ENCODE measurements around the gene RAB34.
A peak's percentile ranks its signal among the peaks of the same experiment; 100 is the strongest.
"Not testable (repeated sequence)": the region's sequence is repeated elsewhere in the genome, so short reads cannot be mapped to it uniquely, and the experiment has no call there.

Gene RAB34

DNA sequence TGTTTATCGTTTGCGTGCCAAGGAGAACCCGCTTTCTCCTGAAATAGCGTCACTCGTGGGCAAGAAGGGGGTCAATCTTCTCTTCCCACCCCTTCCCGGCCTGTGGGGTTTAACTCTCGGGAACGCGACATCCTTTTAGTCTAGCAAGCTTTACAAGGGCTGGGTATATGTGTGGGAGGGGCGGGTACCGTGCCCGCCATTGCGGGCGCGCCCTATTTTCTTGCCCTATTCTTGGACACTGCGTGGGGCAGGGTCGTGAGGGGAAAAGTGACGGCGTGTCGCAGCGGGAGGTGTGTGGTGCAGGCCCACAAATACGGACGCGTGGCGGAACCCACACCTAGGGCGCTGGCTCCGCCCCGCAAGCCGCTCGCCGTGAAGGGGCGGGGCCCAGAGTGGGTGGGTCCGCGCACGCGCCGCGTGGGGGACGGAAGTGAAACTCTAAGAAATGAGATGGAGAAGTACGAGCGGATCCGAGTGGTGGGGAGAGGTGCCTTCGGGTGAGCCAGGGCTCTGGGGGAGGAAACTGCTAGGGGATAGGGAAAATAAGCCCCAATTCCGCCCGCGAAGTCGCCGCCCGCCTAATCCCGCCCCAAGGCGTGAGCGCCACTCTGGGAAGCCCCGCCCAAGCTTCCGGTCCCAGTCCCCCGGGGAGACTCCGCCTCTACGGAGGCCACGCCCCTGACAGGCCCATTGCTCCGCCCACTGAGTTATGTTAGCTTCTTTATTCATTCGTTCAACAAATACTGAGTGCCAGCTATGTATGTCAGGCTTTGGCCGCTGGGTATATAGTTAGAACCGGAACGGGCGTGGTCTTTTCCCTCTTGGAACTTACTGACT is 10.9 kb upstream of the RAB34 start, which contains the start of gene NEK8:
TSS of gene NEK8 (plus strand) at position 425 of the 837 bp plus-strand sequence. CDS start at position 451, 26 bp downstream.
- DNase-seq (ENCODE audit: low read depth in 1 of 2, low spot score in 1 of 2): peak; percentile 98

DNA sequence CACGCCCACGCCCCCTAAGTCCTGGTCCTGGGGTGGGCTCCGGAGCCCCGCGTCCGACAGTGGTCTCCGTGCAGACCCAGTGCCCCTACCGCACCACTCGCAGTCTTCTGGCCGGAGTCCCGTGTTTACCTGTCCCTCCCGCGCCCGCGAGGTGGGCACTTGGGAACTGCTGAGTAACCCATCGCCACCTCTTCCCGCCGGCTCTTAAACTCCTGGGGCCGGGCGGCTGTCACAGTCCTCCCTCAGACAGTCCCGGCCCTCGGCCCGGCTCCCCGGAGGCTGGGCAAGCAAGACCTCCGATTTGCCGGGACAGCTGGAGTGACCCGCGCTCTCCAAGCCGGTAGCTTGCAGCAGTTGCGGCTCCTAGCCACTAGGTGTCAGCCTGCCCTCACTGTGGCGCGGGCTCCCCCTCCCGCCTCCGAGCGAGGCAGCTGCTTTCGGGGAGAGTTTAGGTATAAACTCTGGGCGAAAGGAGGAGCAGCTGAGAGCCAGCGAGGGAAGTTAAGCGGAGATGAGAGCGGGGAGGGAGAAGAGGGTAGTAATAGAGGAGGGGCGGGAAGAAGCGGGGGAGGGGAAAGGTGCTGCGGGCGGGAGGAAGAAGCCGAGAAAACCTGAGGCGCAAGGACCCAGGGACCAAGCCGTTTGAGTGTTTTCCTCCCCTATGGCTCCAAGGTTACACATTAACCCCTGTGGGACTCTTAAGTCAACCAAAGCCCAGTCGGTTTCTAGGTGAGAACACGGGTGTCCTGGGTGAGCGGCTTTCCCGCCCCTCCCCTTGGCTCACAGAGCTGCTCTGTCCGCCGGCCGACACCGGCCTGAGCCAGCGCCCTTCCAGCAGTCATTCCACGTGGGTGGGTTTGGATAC is 9.2 kb upstream of the RAB34 start:
- DNase-seq (ENCODE audit: low read depth in 1 of 2, low spot score in 1 of 2): peak; percentile 81 to 88

DNA sequence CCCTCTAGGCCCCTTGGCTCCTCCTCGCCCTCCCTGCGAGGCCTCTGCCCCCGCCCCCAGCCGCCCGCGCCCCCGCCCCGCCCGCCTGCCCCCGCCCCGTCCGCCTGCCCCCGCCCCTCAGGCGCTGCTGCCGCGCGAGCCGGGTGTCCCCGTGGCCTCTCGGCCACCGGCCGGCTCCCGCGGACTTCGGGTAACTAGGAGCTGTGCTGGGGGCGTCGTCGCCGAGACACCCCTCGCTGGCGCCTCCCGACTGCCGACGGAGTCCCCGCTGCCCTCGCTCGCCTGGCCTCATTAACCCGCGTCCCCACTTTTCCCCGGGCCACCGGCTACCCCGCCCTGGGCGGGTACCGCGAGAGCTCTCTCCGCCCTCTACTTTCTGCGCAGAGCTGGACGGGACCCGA is 8.6 kb upstream of the RAB34 start, which contains the start of gene TLCD1:
TSS of gene TLCD1 (minus strand) at position 8 of the 401 bp plus-strand sequence. CDS start 136 bp downstream, outside the sequence.
- peak; percentile 44 to 57 for DNase-seq (ENCODE audit: low read depth in 1 of 2, low spot score in 1 of 2)

DNA sequence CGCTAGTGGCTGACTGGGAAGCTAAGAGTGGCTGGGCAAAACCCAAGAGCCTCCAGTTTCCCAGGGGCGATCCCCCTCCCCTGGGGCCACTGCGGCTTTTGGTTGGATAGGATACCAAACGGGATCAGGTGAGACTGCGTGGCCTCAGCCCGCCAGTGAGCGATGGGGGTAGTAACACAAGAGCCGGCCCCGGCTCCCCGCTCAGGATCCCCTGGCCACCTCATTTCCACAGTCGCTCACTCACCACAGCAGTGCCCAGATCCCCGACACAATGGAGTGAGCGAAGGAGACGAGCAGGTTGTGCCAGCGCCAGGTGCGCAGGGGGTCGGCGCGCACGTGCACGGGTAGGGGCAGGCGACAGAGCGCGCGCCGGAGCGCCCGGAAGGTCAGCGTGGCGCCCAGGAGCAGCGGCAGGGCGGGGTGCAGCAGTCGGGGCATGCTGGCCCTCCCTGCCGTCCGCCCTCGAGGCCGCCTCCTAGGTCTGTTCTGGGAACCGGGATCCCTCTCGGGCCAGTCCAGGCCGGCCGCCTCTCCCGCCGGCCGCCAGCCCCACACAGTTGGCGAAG is 8.1 kb upstream of the RAB34 start:
- peak in 1 of 2 donors; percentile 40 for DNase-seq (ENCODE audit: low read depth in 1 of 2, low spot score in 1 of 2)

DNA sequence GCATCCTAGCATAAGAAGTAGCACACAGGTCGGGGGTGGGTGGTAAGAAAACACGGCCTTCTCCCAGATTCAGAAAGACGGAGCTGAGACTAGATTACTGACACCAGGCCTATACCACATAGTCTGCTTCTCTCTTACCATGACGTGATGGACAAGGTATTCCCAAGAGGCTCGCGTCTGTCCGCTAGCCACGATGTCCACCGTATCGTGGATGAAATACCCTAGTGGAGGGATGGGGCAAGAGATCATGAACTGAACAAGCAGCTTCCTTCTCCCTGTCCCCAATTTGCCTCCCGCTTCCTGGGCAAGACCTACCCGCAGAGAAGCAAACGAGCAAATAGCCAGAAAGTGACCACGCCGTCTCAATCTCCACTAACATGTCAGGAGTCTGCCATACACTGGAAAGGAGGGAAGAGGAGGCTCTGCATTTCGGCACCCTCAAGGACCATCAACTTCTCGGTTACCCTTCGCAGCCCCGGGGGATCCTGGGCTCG is 7.5 kb upstream of the RAB34 start:
- DNase-seq (ENCODE audit: low read depth in 1 of 2, low spot score in 1 of 2): no peak

DNA sequence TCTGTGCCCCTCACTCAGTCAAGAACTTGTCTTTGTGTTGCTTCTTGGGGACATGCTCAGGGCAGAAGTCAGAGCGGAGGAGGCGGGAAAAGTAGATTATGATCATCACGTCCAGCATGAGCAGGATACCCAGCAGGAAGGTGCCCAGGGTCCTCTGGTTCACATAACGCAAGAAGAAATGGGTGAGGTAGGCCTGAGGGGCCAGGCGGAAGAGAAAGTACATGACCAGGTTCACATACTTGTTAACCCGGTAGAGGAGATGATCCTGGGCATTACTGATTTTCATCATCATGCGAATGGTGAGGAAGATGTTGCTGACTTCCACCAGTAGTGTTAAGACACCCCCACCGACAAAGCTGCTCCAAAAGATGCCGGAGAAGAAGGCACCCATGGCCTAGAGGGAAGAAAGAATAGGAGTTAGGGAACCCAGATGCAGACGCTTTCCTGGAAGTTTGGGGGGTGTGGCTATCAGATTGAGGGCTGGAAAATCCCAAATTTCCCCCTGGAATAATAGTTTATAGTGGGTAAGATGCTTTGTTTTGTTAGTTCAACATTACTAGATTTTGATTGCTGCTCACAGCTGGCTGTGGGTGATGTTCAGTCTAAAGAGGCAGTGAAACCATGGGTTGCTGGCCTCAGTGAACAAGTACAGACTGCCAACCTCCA is 7.0 kb upstream of the RAB34 start:
- no peak for DNase-seq (ENCODE audit: low read depth in 1 of 2, low spot score in 1 of 2)

DNA sequence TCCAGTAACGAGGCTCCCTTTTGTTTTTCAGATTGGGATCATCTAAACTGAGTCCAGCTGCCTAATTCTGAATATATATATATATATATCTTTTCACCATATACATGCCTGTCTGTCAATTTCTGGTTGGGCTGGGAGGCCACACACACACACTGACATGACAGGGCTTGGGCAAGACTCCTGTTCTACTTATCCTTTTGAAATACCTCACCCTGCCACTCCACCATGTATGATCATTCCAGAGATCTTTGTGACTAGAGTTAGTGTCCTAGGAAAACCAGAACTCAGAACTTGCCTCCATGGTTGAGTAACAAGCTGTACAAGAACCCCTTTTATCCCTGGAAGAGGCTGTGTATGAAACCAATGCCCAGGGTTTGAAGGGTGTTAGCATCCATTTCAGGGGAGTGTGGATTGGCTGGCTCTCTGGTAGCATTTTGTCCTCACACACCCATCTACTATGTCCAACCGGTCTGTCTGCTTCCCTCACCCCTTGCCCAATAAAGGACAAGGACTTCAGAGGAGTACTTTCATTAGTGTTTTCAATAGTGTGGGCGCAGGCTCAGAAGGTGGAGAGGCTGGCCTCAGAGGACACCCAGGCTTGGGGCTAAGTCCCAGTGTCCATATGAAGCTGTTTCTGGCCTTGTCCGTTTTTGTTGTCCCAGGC is 6.3 kb upstream of the RAB34 start:
- not testable (repeated sequence) for DNase-seq (ENCODE audit: low read depth in 1 of 2, low spot score in 1 of 2)

DNA sequence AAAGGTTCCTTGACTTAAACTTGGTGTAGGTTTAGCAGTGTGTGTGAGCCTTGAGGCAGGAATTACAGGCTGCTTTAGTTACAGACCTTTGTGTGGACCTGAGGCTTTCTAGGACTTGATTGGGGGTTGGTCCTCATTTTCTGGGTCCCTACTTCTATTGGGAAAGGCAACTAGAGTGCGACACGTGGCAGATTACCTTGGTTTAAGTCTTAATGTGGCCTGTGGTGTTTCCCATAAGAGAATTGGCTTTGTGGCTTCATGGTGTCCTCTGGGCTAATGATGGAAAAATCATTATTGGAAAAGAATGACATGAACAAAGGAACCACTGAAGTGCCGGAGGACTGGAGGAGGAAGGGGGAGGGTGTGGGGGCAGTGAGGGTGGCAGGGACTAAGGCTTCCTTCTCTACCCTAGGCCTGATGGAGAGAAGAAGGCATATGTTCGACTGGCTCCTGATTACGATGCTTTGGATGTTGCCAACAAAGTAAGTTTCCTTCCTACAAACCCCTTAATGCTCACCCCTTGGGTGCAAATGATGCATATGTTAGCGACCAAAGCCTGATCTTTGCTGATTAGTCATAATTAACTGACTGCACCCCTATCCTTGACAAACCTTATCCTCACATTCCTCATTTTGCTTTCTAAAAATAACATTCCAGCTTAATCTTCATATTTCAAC is 5.6 kb upstream of the RAB34 start:
- no peak for DNase-seq (ENCODE audit: low read depth in 1 of 2, low spot score in 1 of 2)

DNA sequence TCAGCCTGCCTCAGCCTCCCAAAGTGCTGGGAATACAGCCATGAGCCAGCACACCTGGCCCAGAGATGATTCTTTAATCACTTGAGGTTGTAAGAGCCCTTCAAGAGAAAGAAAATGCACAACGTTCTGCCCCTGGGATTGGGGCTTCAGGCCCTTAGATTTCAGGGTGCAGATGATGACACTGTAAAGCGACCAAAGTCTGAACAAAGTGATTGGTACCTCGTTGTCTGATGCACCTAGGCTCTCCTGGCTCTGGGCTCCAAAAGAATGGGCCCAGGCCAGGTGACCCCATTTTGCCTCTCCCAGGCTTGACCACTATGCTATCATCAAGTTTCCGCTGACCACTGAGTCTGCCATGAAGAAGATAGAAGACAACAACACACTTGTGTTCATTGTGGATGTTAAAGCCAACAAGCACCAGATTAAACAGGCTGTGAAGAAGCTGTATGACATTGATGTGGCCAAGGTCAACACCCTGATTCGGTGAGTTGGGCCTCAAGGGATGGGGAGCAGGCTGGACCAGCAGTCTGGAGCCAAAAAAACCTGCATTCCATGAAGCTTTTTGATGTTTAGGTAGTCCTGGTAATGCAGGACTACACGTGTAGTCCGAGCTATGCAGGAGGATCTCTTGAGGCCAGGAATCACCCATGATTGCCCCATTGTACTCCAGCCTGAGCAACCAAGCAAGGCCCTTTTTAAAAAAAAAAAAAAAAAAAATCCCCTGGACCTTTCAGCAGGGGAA is 4.9 kb upstream of the RAB34 start:
- DNase-seq (ENCODE audit: low read depth in 1 of 2, low spot score in 1 of 2): no peak

DNA sequence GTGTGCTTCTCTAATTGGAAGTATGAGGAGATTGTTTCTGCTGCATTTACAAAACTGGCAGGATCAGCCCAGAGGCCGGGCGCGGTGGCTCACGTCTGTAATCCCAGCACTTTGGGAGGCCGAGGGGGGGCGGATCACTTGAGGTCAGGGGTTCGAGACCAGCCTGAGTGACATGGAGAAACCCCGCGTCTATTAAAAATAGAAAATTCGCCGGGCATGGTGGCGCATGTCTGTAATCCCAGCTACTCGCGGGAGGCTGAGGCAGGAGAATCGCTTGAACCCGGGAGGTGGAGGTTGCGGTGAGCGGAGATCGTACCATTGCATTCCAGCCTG is 3.3 kb upstream of the RAB34 start:
- DNase-seq (ENCODE audit: low read depth in 1 of 2, low spot score in 1 of 2): not testable (repeated sequence)

DNA sequence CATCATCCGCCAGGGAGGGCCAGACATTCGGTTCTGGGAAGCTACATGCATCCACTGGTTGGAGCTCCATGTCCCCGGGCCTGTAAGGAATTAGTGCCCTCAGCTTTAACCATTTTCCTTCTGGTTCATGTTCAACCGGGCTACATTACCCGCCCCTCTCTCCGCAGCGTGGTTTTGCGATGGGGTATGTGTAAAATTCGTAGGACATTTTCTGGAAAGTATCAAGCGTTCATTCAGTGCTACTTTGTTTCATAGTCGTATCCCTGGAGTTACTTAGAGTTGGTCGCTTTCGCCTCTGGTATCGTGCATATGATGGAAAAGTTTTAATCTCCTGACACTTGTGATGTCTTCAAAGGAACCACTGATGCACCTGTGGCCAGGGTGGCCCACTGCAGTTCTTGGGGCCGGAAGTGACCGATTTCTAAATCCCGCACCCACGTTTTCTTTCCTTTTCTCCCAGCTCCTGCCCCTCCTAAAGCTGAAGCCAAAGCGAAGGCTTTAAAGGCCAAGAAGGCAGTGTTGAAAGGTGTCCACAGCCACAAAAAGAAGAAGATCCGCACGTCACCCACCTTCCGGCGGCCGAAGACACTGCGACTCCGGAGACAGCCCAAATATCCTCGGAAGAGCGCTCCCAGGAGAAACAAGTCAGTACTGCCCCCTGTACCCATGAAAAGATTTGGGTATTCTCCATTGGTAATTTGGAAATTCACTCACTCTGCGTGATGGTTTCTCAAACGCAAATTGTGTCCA is 2.8 kb upstream of the RAB34 start:
- DNase-seq (ENCODE audit: low read depth in 1 of 2, low spot score in 1 of 2): no peak

DNA sequence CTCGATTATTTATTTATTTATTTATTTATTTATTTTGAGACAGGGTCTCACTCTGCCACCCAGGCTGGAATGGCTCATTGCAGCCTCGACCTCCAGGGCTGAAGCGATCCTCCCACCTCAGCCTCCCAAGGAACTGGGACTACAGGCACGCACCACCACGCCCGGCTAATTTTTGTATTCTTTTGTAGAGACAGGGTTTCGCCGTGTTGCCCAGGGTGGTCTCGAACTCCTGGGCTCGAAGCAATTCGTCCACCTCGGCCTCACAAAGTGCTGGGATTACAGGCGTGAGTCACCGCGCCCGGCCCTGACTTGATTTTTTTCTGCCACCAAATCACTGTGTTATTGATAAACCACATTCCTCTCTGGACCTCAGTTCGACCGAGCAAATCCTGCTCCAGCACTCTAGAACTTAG is 1.4 kb upstream of the RAB34 start:
- no peak for DNase-seq (ENCODE audit: low read depth in 1 of 2, low spot score in 1 of 2)

DNA sequence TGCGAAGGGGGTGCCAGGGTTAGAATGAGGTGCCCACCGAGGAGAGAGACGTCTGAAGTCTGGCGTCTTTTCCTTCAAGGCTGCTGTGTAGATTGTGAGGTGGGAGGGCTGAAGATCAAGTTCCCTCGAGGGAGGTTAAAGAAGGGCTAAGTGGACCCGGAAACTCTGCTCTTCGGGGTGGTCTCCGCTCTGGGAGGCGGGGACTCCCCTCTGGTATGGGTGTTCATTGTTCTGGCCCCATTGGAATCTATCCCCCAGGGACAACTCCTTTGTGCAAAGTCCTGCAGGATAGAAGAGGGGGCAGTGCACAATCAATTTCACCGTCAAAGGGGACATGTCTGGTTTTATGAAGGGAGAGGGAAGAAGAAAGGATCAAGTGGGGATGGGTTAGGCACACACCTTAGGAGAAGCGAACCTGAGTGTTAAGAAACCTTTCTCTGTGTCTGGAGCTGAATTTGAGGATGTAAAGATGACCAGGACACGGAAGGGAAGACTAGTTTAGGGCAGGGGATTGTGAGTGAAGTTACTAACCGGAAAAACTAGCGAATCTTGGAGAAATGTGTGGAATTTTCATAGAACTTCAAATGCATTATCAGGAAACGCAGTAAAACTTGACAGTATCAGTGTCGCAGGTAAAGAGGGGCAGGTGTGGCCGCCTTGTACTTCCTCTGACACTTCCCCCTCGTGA is 809 bp upstream of the RAB34 start:
- no peak for DNase-seq (ENCODE audit: low read depth in 1 of 2, low spot score in 1 of 2)

DNA sequence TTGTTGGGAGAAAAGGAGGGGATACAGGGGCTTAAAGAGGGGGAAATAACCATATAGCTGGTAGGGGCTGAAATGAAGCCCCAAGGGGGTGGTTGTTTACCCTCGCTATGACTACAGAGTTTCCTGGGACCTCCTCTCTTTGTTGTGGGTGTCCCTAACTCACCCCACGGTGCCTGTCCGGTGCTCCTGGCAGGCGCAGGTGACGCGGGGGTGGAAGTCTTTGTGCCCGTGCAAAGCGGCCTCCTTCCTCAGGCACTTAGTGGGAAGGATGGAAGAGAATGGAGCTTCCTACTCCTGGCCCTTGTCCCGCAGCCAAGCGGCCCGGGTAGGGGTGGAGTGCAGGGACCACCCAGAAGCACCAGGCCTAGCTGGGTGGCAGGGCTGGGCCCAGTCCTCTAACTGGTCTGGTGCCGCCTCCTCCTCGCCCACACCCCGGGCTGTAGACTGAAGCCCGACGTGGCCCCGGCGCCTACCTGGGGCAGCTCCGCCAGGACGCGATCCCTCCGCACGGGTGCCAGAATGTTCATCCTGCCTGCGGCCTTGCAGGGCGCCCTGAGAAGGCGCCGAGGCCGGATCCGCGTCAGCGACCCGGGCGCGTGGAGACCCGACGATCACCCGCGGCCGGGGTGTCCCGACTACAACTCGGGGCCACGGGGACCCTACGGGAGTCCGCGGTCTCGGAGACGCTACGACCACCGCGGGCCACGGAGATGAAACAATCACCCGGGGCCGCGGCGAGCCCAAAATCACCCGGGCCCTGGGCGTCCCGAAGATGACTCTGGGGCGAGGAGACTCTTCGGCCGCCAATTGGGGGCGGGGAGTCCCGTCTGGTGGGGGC is 709 bp downstream of the RAB34 start:
- no peak for DNase-seq (ENCODE audit: low read depth in 1 of 2, low spot score in 1 of 2)

DNA sequence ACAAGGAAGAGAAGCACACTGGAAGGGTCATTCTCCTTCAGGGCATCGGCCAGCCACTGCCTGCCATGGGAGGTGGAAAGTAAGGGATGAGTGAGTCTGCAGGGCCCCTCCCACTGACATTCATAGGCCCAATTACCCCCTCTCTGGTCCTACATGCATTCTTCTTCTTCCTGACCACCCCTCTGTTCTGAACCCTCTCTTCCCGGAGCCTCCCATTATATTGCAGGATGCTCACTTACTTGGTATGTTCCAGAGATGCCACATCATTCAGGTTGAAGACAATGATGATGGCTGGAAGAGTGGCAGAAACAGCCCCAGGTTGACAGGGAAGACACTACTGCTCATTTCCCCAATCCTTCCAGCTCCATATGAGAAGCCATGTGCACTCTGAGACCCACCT is 2.5 kb downstream of the RAB34 start:
- DNase-seq (ENCODE audit: low read depth in 1 of 2, low spot score in 1 of 2): no peak

DNA sequence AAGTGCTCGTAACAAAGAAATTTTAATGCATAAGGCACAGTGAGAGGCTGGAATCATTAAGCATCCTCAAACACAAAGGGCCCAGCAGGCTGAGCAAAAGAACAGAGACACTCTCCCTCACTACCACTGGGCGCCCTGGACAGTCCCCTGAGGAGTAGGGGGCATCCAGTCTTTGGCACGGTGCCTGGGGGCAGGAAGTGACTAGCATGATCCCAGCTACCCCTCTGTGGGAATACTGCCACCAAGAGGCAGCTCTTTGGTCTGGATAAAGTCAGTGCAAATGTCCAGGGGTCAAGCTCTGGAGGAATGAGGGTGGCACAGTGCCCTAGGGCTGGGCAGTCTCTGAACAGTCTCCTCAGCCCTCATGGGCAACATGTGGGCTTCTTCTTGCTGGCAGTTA is 3.4 kb downstream of the RAB34 start:
- DNase-seq (ENCODE audit: low read depth in 1 of 2, low spot score in 1 of 2): no peak
